Prostate gland (tissue), 2 donors: ENCODE results near the gene SEZ6. TPM values are rescaled to one million over a fixed set of nuclear protein-coding genes. Genes with fewer than 3 reads are reported as not detected.

Experiments used
- DNase-seq: peaks from one replicate; pipeline ENCODE4 v3.0.0-alpha.2; 2019; ENCODE audit warnings: low spot score
- H3K27ac ChIP-seq, 2 donors: fragments of 200-600 bp; sonication (generic); 2 replicates each; pipeline ENCODE4 v1.5.1; 2017 to 2019
- H3K27me3 ChIP-seq: fragments of 200-600 bp; sonication (generic); replicated peaks from 2 replicates; pipeline ENCODE4 v1.5.1; 2019; ENCODE audit not compliant: insufficient read depth
- H3K36me3 ChIP-seq, 2 donors: fragments of 200-600 bp; sonication (generic); 1 replicate in 1 of 2; 2 replicates in 1 of 2; pipeline versions ENCODE4 v1.5.1 to v1.8.1; 2017 to 2019
- H3K4me1 ChIP-seq: fragments of 200-600 bp; sonication (generic); replicated peaks from 2 replicates; pipeline ENCODE4 v1.5.1; 2019
- H3K4me3 ChIP-seq, 2 donors: fragments of 200-600 bp; sonication (generic); 2 replicates each; pipeline ENCODE4 v1.5.1; 2017 to 2019
- H3K9me3 ChIP-seq: fragments of 200-600 bp; sonication (generic); 2 replicates; pipeline ENCODE4 v1.5.1; 2017
- CTCF ChIP-seq, 4 experiments: fragments of 200-600 bp in 2 of 4; fragments of 450-650 bp in 2 of 4; sonication (generic) in 2 of 4; IDR thresholded peaks; 1 replicate in 3 of 4; 2 replicates in 1 of 4; pipeline ENCODE4 v1.5.1; 2016 to 2019; ENCODE audit warnings: antibody characterized with exemption in 4 of 4, mild to moderate bottlenecking in 2 of 4, moderate library complexity in 2 of 4
- POLR2A ChIP-seq: fragments of 450-650 bp; IDR thresholded peaks from one replicate; pipeline ENCODE4 v1.6.1; 2016; ENCODE audit warnings: antibody characterized with exemption, mild to moderate bottlenecking
- POLR2AphosphoS5 ChIP-seq: sonication (generic); formaldehyde crosslinking; IDR thresholded peaks from one replicate; pipeline ENCODE4 v1.6.1; 2017; ENCODE audit warnings: antibody characterized with exemption
- WGBS: methylation state at CpG from one replicate; pipeline ENCODE4 v1.1.5; 2018; 5-methylcytosine and 5-hydroxymethylcytosine counted together
- intact Hi-C: fragments of 100-400 bp; cut with DNase I; formaldehyde crosslinking; loops from one replicate; pipeline ENCODE4 v1.14.2; 2022
- total RNA-seq, 2 donors: library from RNA; depleted of rRNA; stranded (reverse); fragments of >200 nt; gene quantifications; one replicate each; pipeline ENCODE4 v1.1.0, GENCODE V29; 2016

SEZ6 gene
- total RNA-seq, 2 donors from 2014 or later: 0.05 to 1.0 TPM

- no peak for TF ChIP-seq CTCF (IDR thresholded peaks at IDR 0.05)
- no peak for TF ChIP-seq POLR2AphosphoS5
- TF ChIP-seq POLR2A: no peak
- no peaks in the 10 kb centered on the region for H3K4me1 ChIP-seq
- DNase-seq: no peak
- no peaks in the 10 kb centered on the region for H3K9me3 ChIP-seq
- H3K36me3 ChIP-seq: peaks cover 31 to 55% of the 10 kb centered on the region in 2 donors
- no peak overlapping the region for H3K4me3 ChIP-seq
- 92% methylated on average over 13 of the region's 13 CpGs for WGBS
- intact Hi-C loops: loop anchor here (10.0 kb wide), 1 partner anchor 187 kb away; the partner anchor contains the start of genes NEK8 and TLCD1
- no peaks in the 10 kb centered on the region for H3K27me3 ChIP-seq
- H3K27ac ChIP-seq: no peak overlapping the region
Measured at GRCh38 chr17:28911411-28912045, 94.3 kb downstream of the SEZ6 start.

- Histone ChIP-seq H3K9me3 (no peaks in the 10 kb centered on the region), H3K27ac (no peak overlapping the region), H3K4me1 (no peaks in the 10 kb centered on the region), H3K36me3 (peaks cover 31 to 62% of the 10 kb centered on the region in 2 donors), H3K4me3 (no peak overlapping the region), H3K27me3 (no peaks in the 10 kb centered on the region)
- no peak for DNase-seq
- no peak for TF ChIP-seq POLR2AphosphoS5
- intact Hi-C loops: loop anchor here (10.0 kb wide), 1 partner anchor 186 kb away; the partner anchor contains the start of genes NEK8 and TLCD1
- WGBS: 100% methylated on average over 1 of the region's 1 CpG
Measured at GRCh38 chr17:28910534-28910933, 95.3 kb downstream of the SEZ6 start.

GRCh38 chr17:28908640-28909167, 97.1 kb downstream of the SEZ6 start:
- no peak for TF ChIP-seq POLR2A
- TF ChIP-seq POLR2AphosphoS5: peak; percentile 35
- H3K27ac ChIP-seq: peak overlapping the region; percentile 49 to 55
- intact Hi-C loops: no loop called here
- H3K36me3 ChIP-seq: peaks cover 27 to 51% of the 10 kb centered on the region in 2 donors
- no peak overlapping the region for H3K4me3 ChIP-seq
- WGBS: 32% methylated on average over 6 of the region's 6 CpGs
- DNase-seq: no peak
- no peaks in the 10 kb centered on the region for H3K27me3 ChIP-seq
- H3K4me1 ChIP-seq: no peaks in the 10 kb centered on the region
- no peaks in the 10 kb centered on the region for H3K9me3 ChIP-seq

- intact Hi-C loops: no loop called here
- Histone ChIP-seq H3K9me3 (no peaks in the 10 kb centered on the region), H3K36me3 (peaks cover 25 to 43% of the 10 kb centered on the region in 2 donors), H3K4me1 (no peaks in the 10 kb centered on the region), H3K27me3 (no peaks in the 10 kb centered on the region), H3K4me3 (no peak overlapping the region), H3K27ac (peak overlapping the region; percentile 49 to 55)
- TF ChIP-seq POLR2AphosphoS5 (no peak), CTCF (IDR thresholded peaks at IDR 0.05) (no peak), POLR2A (no peak)
- DNase-seq: no peak
- WGBS: 77% methylated on average over 3 of the region's 3 CpGs
Measured at GRCh38 chr17:28907709-28908475, 97.9 kb downstream of the SEZ6 start.

- intact Hi-C loops: no loop called here
- peaks cover 20 to 33% of the 10 kb centered on the region in 2 donors for H3K36me3 ChIP-seq
- no peak for DNase-seq
- TF ChIP-seq POLR2A (no peak), POLR2AphosphoS5 (no peak), CTCF (IDR thresholded peaks at IDR 0.05) (no peak)
- H3K27me3 ChIP-seq: no peaks in the 10 kb centered on the region
- peak overlapping the region in 1 of 2 donors; percentile 55 for H3K27ac ChIP-seq
- no peaks in the 10 kb centered on the region for H3K4me1 ChIP-seq
- H3K9me3 ChIP-seq: no peaks in the 10 kb centered on the region
- H3K4me3 ChIP-seq: no peak overlapping the region
- WGBS: 58% methylated on average over 7 of the region's 7 CpGs
Measured at GRCh38 chr17:28906706-28907438, 99.0 kb downstream of the SEZ6 start.
